Hematopoietic multipotent progenitor cell (in vitro differentiated cells): Measurements from ENCODE around the gene MYO18A. TPM values are rescaled to one million over a fixed set of nuclear protein-coding genes. Genes with fewer than 3 reads are reported as not detected.
A peak's percentile ranks its signal among the peaks of the same experiment; 100 is the strongest.
"Not testable (repeated sequence)": the region's sequence is repeated elsewhere in the genome, so short reads cannot be mapped to it uniquely, and the experiment has no call there.

Source experiments
- DNase-seq, 3 donors: peaks; one replicate each; pipeline ENCODE4 v3.0.0-alpha.2; 2011 to 2015; ENCODE audit warnings: low read depth in 2 of 3, low spot score in 2 of 3
- total RNA-seq: library from RNA; depleted of rRNA; stranded (reverse); fragments of >200 nt; gene quantifications from one replicate; pipeline ENCODE4 v1.2.3, GENCODE V29; 2012

MYO18A gene
- total RNA-seq, 1 donor = 370 TPM

- peak in 1 of 3 donors; percentile 19 for DNase-seq
Measured at GRCh38 chr17:29149431-29150064, 30.6 kb downstream of the MYO18A start.

GRCh38 chr17:29148790-29149430 lies 31.3 kb downstream of the MYO18A start:
- DNase-seq = peak; percentile 88 to 92 (median 90)

GRCh38 chr17:29148257-29148789 lies 31.9 kb downstream of the MYO18A start:
- DNase-seq = peak in 1 of 3 donors; percentile 23

GRCh38 chr17:29147682-29148081 lies 32.5 kb downstream of the MYO18A start:
- no peak for DNase-seq

GRCh38 chr17:29147228-29147627 lies 33.0 kb downstream of the MYO18A start:
- not testable (repeated sequence) for DNase-seq

- no peak for DNase-seq
Measured at GRCh38 chr17:29146369-29146972, 33.7 kb downstream of the MYO18A start.

GRCh38 chr17:29145289-29146073 lies 34.7 kb downstream of the MYO18A start:
- peak; percentile 46 to 84 (median 81) for DNase-seq

GRCh38 chr17:29143894-29144293 lies 36.3 kb downstream of the MYO18A start:
- peak in 1 of 3 donors; percentile 58 for DNase-seq

GRCh38 chr17:29141514-29141876 lies 38.7 kb downstream of the MYO18A start:
- no peak for DNase-seq

- DNase-seq = peak in 2 of 3 donors; percentile 53 to 66
Measured at GRCh38 chr17:29140631-29141513, 39.3 kb downstream of the MYO18A start.

GRCh38 chr17:29140051-29140621 lies 40.1 kb downstream of the MYO18A start:
- peak in 2 of 3 donors; percentile 59 to 65 for DNase-seq

GRCh38 chr17:29138971-29139691 lies 41.1 kb downstream of the MYO18A start:
- DNase-seq = peak in 2 of 3 donors; percentile 59 to 84

GRCh38 chr17:29138184-29138955 lies 41.8 kb downstream of the MYO18A start:
- no peak for DNase-seq

GRCh38 chr17:29136998-29137730 lies 43.0 kb downstream of the MYO18A start:
- DNase-seq = no peak

GRCh38 chr17:29135464-29135863 lies 44.7 kb downstream of the MYO18A start:
- no peak for DNase-seq

- DNase-seq = no peak
Measured at GRCh38 chr17:29133121-29133713, 47.0 kb downstream of the MYO18A start.
